NCI-H524 treated with DMSO at 0.1 percent for 48 hours (cell line): Measurements from ENCODE around the gene LIPC.
A peak's percentile ranks its signal among the peaks of the same experiment; 100 is the strongest.

ENCODE experiments used
- DNase-seq: peaks from one replicate; lab custom pipeline; 2025; lab: John Stamatoyannopoulos, UW

Gene LIPC

DNA sequence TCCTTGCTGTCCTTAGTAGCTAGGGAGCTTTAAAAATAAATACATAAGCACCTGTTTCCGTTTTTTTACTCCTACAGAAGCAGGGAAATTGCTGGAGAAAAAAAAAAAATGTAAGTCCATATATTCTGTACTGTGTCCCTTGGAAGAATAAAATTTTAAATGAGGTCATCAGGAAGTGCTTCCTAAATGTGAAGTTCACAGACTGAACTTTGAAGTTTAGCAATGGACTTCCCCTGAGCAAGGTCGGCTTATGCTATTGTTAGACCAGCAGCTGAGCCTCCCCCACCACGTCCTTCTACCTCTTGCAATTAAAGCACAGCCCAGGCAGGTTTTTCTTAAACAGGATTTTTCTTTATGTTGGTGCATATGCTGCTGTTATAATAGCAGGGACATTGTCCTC is 26.3 kb downstream of the LIPC start:
- DNase-seq, result no peak

GRCh38 chr15:58459045-58459444 is 27.3 kb downstream of the LIPC start:
- DNase-seq, result no peak

DNA sequence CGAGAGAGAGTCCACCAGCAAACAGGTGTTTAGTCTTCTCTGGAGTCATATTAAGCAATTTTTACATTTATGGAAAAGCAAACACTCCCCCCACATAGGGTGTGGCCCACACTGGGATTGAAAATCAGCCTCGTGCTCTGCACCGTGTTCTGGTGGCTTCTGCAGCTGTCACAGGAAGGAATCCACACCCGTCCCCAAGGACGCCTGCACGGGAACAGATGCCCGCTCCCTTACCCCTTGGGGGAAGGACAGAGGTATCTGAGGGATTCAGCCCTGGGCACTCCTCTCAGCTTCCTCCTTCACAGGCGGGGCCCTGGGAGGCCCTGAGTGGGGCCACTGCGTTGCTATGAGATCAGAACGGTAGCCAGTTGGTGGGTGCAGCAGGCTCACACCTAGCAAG is 27.8 kb downstream of the LIPC start:
- DNase-seq, result no peak

GRCh38 chr15:58460116-58460790 is 28.5 kb downstream of the LIPC start:
- no peak for DNase-seq

GRCh38 chr15:58460872-58461271 is 29.1 kb downstream of the LIPC start:
- DNase-seq, result no peak

DNA sequence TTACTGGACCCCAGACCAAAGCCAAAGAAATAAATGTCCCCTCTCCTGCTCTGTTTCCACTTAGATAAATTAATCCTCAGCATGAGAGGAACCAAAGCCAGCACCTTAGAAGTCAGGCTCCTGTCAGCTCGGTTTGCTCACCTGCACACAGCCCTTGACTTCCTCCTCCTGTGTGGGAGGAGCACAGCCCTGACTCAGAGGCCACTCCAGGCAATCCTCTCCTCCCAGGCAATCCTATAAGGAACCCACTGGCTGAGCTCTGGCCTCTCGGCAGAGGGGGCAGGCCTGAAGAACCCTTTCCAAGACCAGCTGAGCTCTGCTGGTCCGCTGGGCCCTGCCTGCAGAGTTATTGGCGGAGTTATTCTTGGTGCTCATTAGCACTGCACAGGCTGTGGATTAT is 30.8 kb downstream of the LIPC start:
- DNase-seq, result no peak

GRCh38 chr15:58462973-58463663 is 31.3 kb downstream of the LIPC start:
- no peak for DNase-seq

DNA sequence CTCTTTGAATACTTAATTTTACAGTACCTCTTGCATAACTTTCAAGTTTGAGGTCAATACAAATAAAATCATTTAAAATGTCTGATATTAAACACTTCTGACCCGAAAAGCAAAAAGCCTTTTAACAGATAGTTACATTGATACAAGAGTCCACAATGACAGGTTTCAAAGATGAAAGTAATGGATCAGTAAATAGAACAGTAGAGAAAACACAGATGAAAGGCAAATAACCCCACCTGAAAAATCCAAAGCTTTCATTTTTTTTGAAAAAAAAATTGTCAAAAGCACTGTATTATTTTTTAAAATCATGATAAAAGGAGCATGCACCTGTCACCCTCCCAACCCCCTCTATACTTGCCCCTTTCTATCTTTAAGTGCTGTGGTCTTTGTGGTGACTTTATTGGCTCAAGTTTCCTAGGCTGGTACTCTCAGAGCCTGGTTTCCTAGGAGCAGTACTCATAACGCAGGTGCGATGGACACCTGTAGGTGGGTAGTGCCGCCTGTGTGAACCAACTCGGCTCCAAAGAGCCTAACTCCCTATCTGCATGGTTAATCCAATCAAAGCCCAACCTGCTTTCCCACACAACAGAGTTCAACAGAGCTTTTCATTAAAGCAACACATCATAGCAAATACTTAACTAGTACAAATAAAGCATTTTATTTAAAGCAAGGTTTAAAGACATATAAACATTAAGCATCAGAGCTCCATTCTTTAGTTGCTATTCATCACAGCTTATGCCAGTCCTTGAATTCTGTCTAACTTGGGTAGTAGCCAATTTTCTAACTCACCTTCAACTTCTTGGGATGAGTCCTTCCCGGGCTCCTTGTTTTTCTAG is 32.2 kb downstream of the LIPC start:
- no peak for DNase-seq

DNA sequence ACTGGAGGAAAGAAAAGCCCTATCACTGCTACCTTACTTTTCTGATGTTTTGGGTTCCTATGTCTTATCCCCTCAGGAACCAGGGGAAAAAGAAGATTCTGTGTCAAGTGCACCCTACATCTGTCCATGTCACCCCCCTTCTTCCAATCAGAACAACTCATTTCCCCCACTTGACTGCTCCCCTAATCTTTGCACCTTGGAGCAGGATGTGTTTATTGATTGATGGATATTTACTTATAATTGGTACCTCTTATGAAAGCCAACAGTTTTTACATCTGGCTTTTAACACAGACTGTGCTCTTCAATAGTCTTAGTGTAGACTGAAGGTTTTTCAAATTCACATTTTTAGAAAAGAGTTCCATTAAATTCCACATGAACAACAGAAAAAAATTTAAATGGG is 33.3 kb downstream of the LIPC start:
- DNase-seq, result no peak

- no peak for DNase-seq
Measured at GRCh38 chr15:58465866-58466517, 34.2 kb downstream of the LIPC start.

DNA sequence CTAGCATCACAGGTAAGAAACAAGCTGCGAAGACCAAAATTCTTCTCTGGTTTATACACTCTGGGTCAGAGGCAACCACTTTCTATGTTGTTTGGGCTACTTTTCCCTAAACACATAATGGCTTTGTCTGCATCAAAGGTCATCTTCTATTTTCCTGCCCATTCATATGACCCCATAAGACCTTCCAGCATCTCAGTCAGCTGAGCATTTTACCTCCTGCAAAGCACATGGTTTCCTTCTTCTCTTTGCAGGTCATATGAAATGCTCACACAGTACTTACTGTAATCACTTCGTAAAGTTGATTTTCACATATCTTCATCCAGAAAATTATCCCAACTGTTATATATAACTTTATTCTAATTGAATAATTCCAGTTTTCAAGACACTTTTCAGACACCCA is 34.8 kb downstream of the LIPC start:
- no peak for DNase-seq

DNA sequence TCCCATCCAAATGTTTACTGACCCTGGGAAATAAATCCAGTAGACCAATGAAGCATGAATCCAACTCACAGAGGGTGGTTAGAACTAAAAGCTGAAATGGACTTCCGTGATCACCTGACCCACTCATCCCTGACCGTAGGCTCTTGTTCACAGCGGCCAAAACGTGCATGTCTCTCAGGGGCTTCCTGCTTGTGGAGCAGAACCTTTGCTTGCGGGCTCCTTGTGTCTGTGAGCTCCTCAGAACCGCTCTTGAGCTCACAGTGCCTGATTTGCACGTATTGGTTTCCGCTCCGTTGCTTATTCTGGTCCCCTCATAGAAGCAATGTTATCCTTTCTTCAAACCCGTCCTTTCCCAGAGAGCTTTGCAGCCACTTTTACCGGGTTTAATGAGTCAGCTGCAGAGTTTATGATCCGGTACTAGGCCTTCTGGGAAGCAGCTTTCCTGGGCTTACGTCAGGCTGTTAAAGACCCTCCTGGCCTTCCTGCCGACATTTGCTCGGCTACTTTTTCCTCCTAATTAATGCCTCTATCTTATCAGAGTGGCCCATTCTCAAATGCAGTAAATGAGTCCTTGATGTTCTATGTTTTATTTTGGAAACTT is 35.4 kb downstream of the LIPC start:
- peak; percentile 70 for DNase-seq

DNA sequence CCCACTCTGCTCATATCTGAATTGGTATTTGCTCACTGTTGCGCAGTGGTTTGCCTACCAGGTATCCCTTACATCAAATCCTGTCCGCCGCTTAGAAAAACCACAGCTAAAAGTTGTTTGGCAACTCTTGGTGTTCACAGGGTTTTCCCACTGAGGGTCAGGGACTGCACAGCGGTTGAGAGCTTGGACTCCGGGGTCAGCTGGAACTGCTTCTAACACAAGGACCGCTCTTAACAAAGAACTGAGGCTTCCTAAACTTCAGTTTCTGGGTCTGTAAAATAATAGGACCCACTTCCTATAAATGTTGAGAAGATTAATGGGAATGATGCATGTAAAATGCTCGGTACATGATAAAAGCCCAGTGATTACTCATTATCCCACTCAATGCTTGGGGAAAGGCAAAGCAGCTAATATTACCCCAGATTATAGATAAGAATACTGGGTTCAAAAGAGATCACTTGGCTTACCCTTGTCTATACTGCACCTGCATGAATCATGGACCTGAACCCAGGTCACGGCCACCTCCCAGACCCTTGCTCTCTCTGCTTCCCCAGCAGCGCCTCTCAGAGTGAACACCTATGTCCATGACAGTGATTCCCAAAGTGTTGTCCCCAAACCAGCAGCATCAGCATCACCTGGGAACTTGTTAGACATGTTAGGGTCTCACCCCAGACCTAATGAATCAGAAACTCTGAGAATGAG is 36.1 kb downstream of the LIPC start:
- DNase-seq, result no peak

DNA sequence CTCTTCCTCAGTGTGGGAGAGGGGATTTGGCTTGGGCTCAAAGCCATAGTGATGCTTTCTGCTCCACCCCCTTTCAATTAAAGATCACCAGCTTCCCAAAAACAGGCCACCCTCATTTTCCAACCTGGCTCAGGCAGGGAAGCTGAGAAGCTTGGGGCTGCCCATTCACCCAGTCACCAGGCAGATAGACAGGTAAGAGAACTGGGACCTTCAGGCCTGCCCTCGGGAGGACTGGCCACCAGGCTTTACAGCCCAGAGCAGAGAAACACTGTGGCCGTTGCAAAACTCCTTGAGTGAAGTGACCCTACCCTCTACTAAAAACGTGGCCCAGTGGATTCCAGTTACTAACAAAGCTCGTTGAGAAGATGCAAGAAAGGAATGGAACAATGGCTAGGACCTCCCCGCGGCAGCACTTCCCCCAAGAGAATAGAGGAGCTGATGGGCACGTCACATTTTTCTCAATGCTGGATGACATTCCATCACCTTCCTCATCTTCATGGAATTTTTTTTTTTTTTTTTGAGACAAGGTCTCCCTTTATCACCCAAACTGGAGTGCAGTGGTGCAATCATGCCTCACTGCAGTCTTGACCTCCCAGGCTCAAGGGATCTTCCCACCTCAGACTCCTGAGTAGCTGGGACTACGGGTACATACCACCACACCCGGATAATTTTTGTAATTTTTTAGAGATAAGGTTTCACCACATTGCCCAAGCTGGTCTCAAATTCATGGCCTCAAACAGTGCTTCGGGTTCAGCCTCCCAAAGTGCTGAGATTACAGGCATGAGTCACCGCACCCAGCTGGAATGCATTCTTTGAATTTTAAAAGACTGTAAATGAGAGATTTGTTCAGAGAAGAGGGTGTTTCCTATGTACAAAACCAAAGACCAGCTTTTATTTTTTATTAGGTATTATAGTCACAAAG is 37.9 kb downstream of the LIPC start:
- no peak for DNase-seq

GRCh38 chr15:58471348-58471747 is 39.6 kb downstream of the LIPC start:
- DNase-seq, result no peak

- DNase-seq, result no peak
Measured at GRCh38 chr15:58472221-58472620, 40.4 kb downstream of the LIPC start.

- no peak for DNase-seq
Measured at GRCh38 chr15:58472821-58473581, 41.2 kb downstream of the LIPC start.

DNA sequence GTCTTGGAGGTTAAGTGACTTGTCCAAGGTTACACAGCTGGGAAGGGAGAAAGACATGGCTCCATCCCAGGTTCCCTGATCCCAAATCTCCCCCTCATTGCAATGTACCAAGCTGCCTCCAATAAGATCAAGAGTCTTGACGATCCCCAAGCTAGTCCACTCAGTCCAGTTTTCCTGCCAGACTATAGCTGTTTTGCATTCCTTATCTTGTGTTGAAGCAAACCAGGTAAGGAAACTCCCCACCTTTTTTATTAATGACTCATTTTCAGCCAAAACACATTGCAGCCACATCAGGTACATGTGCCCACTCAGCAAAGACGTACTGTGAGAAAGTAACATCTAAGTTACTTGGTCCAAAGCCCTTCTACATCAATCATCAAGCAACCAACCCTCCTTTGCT is 41.9 kb downstream of the LIPC start:
- DNase-seq, result no peak

- DNase-seq, result no peak
Measured at GRCh38 chr15:58474741-58475323, 43.0 kb downstream of the LIPC start.
